Measurements from ENCODE around the gene COTL1. TPM values are rescaled to one million over a fixed set of nuclear protein-coding genes. Genes with fewer than 3 reads are reported as not detected.

The COTL1 gene
- total RNA-seq, 4 donors from 2014 or later: 2.8 to 8.7 (median 6.2) TPM

- peaks cover 25 to 30% (median 26%) of the 10 kb centered on the region in 3 donors for H3K27me3 ChIP-seq
- intact Hi-C loops (cut with DNase I; ENCODE audit: low total_unique reads): no loop called here
- in situ Hi-C loops (cut with MboI; ENCODE audit: low sequenced_read_pairs in 4 of 4): loop anchor here in 1 of 4 donors (10.0 kb wide), 1 partner anchor 110 kb away; no protein-coding TSS in a partner anchor
- peaks cover 12 to 14% of the 10 kb centered on the region in 2 donors for H3K4me1 ChIP-seq
- no peak overlapping the region for H3K4me3 ChIP-seq
- ATAC-seq (no peak), DNase-seq (no peak)
- no peak overlapping the region for H3K27ac ChIP-seq
- no peaks in the 10 kb centered on the region for H3K36me3 ChIP-seq
- no peaks in the 10 kb centered on the region for H3K9me3 ChIP-seq
- TF ChIP-seq, protein P1, sequence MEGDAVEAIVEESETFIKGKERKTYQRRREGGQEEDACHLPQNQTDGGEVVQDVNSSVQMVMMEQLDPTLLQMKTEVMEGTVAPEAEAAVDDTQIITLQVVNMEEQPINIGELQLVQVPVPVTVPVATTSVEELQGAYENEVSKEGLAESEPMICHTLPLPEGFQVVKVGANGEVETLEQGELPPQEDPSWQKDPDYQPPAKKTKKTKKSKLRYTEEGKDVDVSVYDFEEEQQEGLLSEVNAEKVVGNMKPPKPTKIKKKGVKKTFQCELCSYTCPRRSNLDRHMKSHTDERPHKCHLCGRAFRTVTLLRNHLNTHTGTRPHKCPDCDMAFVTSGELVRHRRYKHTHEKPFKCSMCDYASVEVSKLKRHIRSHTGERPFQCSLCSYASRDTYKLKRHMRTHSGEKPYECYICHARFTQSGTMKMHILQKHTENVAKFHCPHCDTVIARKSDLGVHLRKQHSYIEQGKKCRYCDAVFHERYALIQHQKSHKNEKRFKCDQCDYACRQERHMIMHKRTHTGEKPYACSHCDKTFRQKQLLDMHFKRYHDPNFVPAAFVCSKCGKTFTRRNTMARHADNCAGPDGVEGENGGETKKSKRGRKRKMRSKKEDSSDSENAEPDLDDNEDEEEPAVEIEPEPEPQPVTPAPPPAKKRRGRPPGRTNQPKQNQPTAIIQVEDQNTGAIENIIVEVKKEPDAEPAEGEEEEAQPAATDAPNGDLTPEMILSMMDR (IDR thresholded peaks at IDR 0.05 in 4 of 5, conservative IDR thresholded peaks at IDR 0.05 in 1 of 5): no peak
- no peak for TF ChIP-seq POLR2A (IDR thresholded peaks at IDR 0.05)
Measured at GRCh38 chr16:84614623-84614967, 3.3 kb downstream of the COTL1 start.

GRCh38 chr16:84614073-84614459 lies 3.8 kb downstream of the COTL1 start:
- Histone ChIP-seq H3K4me1 (peaks cover 12 to 14% of the 10 kb centered on the region in 2 donors), H3K9me3 (no peaks in the 10 kb centered on the region), H3K27me3 (peaks cover 25 to 30% (median 26%) of the 10 kb centered on the region in 3 donors), H3K4me3 (no peak overlapping the region), H3K27ac (no peak overlapping the region), H3K36me3 (no peaks in the 10 kb centered on the region)
- intact Hi-C loops (cut with DNase I; ENCODE audit: low total_unique reads) (no loop called here), in situ Hi-C loops (cut with MboI; ENCODE audit: low sequenced_read_pairs in 4 of 4) (loop anchor here in 1 of 4 donors (10.0 kb wide), 1 partner anchor 111 kb away; no protein-coding TSS in a partner anchor)
- ATAC-seq (no peak), DNase-seq (no peak)
- TF ChIP-seq POLR2A (IDR thresholded peaks at IDR 0.05): no peak
- TF ChIP-seq, protein P1 (IDR thresholded peaks at IDR 0.05 in 4 of 5, conservative IDR thresholded peaks at IDR 0.05 in 1 of 5): no peak

DNA sequence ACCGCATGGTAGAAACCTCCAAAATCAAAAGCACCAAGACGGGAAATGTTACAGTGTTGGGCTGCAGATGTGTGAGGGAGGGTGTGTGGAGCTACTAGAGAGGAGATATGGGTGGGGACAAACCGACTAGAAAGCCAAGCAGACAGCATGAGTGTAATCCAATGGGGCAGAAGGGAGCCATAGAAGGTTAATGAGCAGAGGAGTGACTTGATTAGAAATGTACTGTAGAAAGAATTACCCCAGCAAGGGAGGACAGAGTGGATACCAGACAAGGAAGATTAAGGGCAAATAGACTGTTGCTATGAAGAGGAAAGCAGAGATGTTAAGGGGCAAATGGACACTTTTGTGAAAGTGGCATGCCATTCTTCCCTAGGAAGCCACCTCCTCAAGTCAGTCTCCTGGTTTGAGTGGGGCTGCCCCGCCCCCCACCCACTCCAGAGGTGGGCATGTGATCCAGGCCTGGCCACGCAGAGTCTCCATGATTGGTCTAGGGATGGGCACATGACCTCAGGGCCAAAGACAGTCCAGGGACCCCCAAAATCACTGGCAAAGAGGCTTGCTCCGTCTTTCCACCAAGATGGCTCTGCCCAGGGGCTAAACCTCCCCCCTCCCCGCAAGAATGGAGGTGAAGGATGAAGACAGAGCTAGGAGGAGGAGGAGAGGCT lies 4.3 kb downstream of the COTL1 start:
- H3K27ac ChIP-seq: no peak overlapping the region
- in situ Hi-C loops (cut with MboI; ENCODE audit: low sequenced_read_pairs in 4 of 4) (loop anchor here in 1 of 4 donors (10.0 kb wide), 1 partner anchor 111 kb away; no protein-coding TSS in a partner anchor), intact Hi-C loops (cut with DNase I; ENCODE audit: low total_unique reads) (no loop called here)
- H3K27me3 ChIP-seq: peaks cover 25 to 30% (median 26%) of the 10 kb centered on the region in 3 donors
- H3K9me3 ChIP-seq: no peaks in the 10 kb centered on the region
- H3K36me3 ChIP-seq: no peaks in the 10 kb centered on the region
- peaks cover 12 to 14% of the 10 kb centered on the region in 2 donors for H3K4me1 ChIP-seq
- ATAC-seq: no peak
- no peak overlapping the region for H3K4me3 ChIP-seq
- TF ChIP-seq POLR2A (IDR thresholded peaks at IDR 0.05): no peak
- TF ChIP-seq, protein P1 (IDR thresholded peaks at IDR 0.05 in 4 of 5, conservative IDR thresholded peaks at IDR 0.05 in 1 of 5): no peak
- no peak for DNase-seq

- in situ Hi-C loops (cut with MboI; ENCODE audit: low sequenced_read_pairs in 4 of 4) (loop anchor here in 1 of 4 donors (10.0 kb wide), 1 partner anchor 112 kb away; no protein-coding TSS in a partner anchor), intact Hi-C loops (cut with DNase I; ENCODE audit: low total_unique reads) (no loop called here)
- no peaks in the 10 kb centered on the region for H3K36me3 ChIP-seq
- H3K27ac ChIP-seq: no peak overlapping the region
- H3K9me3 ChIP-seq: no peaks in the 10 kb centered on the region
- TF ChIP-seq, protein P1 (IDR thresholded peaks at IDR 0.05 in 4 of 5, conservative IDR thresholded peaks at IDR 0.05 in 1 of 5): no peak
- no peak for TF ChIP-seq POLR2A (IDR thresholded peaks at IDR 0.05)
- DNase-seq (no peak), ATAC-seq (no peak)
- H3K4me1 ChIP-seq: peaks cover 12 to 14% of the 10 kb centered on the region in 2 donors
- H3K27me3 ChIP-seq: peaks cover 25 to 30% (median 26%) of the 10 kb centered on the region in 3 donors
- no peak overlapping the region for H3K4me3 ChIP-seq
Measured at GRCh38 chr16:84612686-84613085, 5.2 kb downstream of the COTL1 start.
